GM19468 (cell line): Measurements from ENCODE around the gene TEX55.
"Not testable (repeated sequence)": the region's sequence is repeated elsewhere in the genome, so short reads cannot be mapped to it uniquely, and the experiment has no call there.

ENCODE experiments used
- ATAC-seq: cut with Tn5 transposase; IDR thresholded peaks from one replicate; pipeline ENCODE4 v1.9.1; 2021; ENCODE audit warnings: mild to moderate bottlenecking, moderate library complexity, moderate number of reproducible peaks; ENCODE audit not compliant: unreplicated experiment; ENCODE audit errors: extremely low read depth

Gene TEX55

DNA sequence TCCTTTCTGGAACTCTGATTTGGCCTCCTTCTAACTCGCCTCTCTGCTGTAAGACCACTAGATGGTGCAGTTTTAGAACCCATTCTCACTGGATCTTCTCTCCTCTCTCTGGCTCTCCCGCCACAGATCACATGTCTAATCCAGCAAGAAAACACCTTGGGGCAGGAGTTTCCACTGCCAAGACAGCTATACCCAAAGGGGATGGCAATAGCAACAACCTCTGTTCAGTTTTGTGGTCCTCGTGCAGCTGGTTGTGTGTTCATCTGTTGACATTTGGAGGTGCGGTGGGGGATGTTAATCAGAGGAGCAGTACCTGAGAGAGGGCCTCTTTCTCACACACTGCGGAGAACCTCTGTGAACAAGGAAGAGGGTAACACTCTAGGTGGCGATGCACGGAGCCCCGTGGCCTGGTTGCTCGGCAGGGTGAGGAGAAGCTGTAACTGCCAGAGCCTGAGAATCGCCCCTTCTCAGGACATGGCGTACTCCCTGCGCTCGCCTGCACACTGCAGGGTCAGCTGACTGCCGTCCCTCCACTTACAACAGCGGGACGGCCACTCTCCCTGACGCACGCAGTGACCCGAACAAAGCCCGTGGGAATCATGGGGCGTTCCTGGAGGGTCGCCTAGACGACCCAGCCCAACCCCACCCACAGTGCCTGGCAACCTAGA is at the start of gene TEX55:
TEX55 (plus strand) TSS at position 666 of the 668 bp plus-strand sequence. CDS start 25 bp downstream, outside the sequence.
- no peak for ATAC-seq

DNA sequence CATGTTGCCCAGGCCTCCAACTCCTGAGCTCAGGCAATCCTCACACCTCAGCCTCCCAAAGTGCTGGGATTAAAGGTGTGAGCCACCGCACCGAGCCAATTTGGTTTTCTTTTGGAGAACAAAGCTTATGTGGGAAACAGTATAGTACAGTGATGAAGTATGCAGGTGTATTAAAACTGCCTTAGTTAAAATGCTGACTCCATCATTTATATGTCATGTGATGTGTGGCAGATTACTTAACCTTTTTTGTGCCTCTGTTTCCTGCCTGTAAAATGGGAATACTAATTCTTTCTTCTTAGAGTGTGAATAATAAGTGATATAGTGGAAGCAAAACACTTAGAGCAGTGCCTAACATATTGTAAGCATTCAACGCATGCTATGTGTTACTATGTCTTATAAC is 48.0 kb upstream of the TEX55 start:
- no peak for ATAC-seq

DNA sequence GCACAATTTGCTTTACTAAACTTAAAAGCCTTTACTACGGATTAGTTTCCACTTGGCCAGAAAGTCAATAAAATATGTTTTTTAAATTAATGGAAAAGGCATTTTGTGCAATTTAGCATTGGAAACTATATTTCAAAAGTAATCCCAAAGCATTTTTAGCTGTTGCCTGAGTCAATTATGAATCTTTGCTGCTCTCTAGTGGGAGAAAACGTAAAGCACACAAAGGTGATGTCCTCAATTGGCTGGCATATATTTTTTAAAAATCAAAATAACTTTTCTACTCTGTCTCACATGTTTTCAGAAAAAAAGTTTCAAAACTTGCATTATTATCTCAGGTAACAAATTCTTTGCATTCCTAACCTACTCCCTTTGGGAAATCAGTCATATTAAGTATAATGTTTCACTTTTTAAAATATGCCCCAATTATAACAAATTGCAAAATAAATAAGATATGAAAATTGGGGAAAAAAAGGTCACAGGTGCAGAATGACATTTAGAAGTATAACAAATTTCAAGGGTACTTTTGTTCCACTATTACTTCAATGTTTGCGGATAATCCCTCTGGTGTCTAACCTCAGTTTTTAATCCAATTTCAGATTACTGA is 47.2 kb upstream of the TEX55 start:
- no peak for ATAC-seq

DNA sequence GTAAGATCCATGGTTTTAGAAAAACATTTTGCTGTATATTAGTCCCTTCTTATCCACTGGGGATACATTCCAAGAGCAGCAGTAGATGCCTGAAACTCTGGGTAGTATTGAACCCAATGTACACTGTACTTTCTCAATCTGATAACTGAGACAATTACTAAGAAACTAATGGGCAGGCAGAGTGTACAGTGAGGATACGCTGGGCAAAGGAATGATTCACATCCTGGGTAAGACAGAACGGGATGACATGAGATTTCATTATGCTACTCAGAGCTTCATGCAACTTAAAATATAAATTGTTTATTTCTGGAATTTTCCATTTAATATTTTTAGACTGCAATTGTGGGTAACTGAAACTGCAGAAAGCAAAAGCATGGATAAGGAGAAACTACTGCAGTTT is 46.2 kb upstream of the TEX55 start:
- no peak for ATAC-seq

DNA sequence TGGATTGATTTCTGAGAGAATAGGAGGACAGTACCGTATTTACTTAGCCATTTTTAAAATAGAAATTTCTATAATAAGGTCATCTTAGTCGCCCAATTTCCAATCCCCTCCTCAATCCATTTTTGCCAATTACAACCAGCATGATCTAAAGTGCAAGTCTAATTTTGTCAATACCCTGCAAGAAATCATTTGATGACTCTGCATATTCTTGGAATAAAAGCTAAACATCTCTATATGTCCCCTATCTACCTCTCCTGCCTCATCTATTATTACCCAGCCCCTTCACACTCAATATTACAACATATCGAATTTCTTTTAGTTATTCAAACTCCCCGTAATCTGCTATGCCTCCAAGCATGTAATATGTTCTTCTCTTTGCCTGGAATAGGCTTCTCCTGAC is 41.9 kb upstream of the TEX55 start:
- ATAC-seq: no peak

DNA sequence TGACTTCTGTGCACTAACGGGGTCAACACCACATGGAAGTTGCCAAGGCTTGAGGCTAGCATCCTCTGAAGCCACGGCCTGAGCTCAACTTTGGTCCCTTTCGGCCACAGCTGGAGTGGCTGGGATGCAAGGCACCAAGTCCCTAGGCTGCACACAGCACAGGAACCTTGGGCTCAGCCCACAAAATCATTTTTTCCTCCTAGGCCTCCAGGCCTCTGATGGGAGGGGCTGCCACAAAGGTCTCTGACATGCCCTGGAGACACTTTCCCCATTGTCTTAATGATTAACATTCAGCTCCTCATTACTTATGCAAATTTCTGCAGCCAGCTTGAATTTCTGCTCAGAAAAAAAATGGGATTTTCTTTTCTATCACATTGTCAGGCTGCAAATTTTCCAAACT is 27.6 kb upstream of the TEX55 start:
- not testable (repeated sequence) for ATAC-seq

DNA sequence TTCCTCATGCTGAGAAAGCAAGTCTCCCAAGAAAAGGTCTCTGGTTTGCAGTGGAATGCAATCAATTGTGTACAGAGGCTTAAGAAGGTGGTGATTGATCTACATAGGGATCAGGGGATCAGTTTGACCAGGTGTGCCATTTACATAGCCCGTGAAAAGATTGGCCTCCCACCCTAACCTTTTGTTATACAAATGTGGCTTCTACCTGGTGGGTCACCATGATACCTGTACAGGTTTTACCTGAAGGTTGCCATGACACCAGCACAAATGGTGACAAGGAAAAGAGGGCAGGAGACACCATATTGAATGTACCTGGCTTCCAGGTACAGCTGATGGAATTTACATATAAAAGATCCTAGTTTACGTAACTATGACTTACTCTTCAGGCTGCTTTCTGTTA is 25.5 kb upstream of the TEX55 start:
- no peak for ATAC-seq

DNA sequence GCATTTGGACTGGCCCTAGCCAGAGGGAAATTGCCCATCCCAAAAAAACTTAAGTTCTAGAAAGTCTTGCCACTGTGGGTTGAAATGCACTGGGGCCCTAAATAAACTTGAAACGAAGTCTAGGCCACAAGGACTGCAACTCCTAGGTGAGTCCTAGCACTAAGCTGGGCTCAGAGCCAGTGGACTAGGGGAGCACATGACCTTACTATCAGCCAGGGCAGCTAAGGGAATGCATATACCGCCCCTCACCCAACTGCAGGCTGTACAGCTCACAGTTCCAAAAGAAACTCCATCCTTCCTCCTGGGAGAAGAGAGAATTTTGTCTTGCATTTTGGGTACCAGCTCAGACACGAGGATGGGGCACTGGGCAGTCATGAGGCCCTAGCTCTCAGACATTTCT is 23.6 kb upstream of the TEX55 start:
- no peak for ATAC-seq

DNA sequence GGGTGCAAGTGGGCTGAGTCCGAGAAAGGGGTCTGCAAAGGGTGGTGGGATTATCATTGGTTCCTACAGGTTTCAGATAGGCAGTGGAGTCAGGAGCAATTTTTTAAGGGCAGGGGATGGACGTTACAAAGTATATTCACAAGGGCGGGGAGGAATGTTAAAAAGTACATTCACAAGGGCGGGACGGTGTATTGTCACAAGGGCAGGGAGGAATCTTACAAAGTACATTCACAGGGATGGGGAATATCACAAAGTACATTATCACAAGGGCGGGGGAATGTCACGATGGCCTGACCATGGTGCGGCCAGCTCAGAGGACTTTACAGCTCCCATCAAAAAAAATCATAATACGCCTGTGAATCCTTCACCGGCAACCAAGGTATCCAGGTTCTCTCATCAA is 20.6 kb upstream of the TEX55 start:
- no peak for ATAC-seq

DNA sequence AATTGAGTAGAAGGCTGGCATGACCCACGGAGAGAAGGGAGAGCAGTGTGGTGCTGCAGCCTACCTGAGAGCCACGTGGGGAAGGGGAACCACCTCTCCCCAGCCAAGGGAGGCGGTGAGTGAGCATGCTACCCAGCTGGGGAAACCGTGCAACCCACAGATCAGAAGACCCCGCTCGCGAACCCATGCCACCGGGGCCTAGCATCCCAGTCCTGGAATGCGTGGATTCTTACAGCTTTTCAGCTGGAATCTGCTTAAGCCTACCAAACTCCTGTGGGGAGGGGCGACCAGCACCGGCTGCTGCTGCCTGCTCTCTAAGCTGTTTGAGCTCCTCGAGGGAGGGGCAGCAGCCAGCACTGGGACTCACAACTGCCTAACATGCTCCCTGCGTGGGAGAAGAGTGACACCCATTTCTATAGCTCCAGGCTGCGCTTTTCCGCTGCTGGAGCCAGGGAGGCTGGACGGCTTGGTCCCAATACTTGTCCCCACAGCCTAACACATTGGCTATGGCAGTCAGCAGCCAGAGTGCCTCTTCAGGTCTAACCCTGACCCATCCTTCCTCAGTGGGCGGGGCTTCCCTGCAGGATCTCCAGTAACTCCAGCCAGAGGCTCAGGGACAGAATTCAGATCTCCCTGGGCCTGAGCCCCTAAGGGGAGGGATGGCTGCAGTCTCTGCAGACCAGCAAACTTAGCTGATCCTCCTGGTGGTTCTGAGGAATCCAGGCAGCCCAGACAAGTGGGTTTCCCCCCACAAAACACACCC is 20.0 kb upstream of the TEX55 start:
- ATAC-seq: no peak

DNA sequence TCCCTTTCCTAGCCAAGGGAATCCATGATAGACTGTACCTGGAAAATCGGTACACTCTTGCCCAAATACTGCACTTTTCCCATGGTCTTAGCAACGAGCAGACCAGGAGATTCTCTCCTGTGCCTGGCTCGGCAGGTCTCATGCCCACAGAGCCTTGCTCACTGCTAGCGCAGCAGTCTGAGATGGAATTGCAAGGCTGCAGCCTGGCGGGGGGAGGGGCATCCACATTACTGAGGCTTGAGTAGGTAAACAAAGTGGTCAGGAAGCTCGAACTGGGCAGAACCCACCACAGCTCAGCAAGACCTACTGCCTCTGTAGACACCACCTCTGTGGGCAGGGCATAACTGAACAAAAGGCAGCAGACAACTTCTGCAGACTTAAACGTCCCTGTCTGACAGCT is 15.7 kb upstream of the TEX55 start:
- not testable (repeated sequence) for ATAC-seq

DNA sequence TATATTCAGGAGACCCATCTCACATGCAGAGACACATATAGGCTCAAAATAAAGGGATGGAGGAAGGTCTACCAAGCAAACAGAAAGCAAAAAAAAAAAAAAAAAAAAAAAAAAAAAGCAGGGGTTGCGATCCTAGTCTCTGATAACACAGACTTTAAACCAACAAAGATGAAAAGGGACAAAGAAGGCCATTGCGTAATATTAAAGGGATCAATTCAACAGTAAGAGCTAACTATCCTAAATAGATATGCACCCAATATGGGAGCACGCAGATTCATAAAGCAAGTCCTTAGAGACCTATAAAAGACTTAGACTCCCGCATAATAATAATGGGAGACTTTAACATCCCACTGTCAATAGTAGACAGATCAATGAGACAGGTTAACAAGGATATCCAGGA is 13.7 kb upstream of the TEX55 start:
- ATAC-seq: not testable (repeated sequence)

DNA sequence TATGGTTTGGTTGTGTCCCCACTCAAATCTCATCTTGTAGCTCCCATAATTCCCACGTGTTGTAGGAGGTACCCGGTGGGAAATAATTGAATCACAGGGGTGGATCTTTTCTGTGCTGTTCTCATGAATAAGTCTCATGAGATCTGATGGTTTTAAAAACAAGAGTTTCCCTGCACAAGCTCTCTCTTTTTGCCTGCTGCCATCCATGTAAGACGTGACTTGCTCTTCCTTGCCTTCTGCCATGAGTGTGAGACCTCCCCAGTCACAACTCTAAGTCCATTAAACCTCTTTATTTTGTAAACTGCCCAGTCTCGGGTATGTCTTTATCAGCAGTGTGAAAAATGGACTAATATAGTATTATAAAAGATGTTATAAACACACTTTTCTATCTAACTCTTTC is 6.6 kb upstream of the TEX55 start:
- not testable (repeated sequence) for ATAC-seq

DNA sequence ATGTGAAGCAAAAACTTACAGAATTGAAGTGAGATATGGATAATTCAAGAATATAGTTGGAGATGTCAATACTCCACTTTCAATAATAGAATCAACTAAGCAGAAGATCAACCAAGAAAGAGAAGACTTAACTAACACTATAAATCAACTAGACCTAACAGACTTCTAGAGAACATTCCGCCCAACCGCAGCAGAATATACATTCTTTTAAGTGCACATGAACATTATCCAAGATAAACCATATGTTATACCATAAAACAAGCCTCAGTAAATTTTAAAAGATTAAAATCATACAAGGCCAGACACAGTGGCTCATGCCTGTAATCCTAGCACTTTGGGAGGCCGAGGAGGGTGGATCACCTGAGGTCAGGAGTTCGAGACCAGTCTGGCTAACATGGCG is 5.5 kb upstream of the TEX55 start:
- no peak for ATAC-seq

DNA sequence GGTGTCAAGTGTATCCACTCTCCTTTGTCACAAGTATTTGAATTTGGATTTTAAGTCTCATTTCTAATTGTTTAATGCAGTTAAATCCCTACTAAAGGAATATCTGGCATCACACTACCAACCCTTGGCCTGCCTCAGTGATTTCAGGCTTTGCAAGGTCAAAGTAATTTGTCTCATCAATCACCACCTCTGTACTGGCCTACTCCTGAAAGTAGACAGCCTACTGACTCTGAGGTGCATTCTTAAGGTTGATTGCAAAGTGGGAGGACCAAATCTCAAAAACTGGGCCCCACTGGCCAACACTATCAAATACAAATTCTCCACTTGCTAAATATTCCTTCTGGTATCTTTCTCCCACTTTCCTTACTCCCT is 851 bp upstream of the TEX55 start:
- no peak for ATAC-seq

DNA sequence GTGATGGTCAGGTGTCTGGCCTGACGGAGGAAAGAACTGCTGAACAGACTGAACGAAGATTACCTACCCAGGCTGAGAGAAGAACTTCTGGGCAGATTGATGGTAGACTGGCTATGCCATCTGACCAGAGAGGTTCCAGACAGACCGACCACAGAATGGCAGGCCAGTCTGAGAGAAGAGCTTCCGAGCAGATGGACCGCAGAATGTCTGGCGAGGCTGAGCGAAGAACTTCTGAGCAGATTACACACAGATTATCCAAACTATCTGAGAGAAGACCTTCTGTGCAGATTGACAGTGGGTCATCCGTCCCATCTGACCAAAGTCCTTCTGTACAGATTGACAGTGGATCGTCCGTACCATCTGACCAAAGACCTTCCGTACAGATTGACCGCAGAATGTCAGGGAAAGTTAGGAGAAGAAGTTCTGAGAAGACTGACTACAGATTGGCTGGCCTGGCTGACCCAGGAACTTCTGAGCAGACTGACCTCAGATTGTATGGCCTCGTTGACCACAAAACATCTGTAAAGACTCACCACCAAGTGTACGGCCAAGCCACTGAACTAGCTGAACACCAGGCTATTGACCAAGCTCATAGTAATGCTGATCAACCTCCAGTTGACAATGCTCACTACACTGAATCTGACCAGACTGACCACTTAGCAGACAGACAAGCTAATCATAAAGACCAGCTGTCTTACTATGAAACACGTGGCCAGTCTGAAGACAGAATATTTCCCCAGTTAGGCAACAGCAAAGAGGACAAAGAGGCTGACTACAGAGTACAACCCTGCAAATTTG is 812 bp downstream of the TEX55 start:
- no peak for ATAC-seq

DNA sequence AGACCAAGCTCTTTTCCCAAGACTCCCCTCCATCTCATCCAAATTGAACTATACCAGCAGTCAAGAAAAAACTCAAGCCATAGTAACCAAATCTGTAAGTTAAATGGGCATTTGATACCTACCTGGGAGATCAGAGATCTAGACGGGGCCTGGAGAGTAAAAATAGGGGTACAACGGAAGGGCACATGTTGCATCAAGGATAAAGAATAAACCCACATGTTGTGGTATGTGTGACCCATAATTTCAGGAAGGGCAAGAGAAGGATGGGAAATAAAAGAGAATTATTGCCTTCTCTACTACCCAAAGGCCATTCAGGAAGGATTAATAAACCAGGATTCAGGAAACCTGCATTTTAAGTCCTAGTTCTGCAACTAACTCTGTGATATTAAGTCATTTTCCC is 1.5 kb downstream of the TEX55 start:
- no peak for ATAC-seq

DNA sequence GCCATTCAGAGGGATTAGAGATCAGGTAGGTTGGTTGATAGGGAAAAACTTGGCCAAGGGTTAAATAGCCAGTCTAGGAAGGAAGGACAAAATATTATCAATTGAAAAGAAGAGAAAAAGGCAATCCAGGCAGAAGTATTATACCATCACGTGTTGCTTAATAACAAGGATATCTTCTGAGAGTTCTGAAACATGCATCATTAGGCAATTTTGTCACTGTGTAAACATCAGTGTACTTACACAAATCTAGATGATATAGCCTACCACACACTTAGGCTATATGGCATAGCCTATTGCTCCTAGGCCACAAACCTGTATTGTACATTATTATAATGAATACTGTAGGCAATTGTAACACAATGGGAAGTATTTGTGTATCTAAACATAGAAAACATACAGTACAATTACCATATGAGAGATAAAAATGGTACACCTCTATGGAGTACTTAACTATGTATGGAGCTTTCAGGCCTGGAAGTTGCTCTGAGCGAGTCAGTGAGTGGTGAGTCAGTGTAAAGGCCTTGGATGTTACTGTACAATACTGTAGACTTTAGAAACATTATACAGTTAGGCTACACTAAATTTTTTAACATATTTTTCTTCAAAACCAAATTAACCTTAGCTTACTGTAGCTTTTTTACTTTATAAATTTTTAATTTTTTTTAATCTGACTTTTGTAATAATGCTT is 2.7 kb downstream of the TEX55 start:
- no peak for ATAC-seq

DNA sequence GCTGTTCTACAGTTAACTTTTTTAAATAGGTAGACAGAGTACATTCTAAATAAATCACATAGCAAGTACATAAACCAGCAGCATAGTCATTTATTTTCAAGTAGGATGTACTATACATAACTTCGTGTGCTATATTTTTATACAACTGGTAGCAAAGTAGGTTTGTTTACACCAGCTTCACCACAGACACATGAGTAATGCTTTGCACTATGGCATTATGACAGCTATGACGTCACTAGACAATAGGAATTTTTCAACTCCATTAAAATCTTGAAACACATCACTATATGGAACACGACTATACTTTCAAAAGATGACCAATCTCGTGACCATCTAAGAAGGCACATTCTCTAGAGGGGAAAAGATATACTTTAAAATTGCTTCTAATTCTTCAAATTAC is 3.5 kb downstream of the TEX55 start:
- no peak for ATAC-seq

DNA sequence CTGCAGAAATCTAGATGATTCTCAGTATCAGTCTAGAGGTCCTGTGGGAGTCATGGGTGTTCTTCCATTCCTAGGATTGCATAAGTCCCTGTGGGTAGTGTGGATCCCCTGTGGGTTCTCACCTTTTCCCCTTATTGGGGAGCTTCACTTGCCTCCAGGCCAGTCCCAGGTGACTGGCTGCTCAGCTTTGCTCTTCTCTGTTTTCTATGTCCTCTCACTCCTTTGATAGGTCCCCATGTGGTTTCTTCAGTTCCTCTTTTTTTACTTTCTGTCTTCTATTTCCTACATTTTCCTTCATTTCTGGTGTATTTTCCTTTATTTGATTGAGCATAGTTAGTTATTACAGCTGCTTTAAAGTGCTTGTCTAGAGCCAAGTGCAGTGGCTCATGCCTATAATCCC is 10.9 kb downstream of the TEX55 start:
- ATAC-seq: no peak
